ENCODE measurements around the gene TANC2.

The TANC2 gene

GRCh38 chr17:63015824-63016223 lies 49.8 kb downstream of the TANC2 start:
- H3K4me3 ChIP-seq (ENCODE audit: low read depth in 1 of 2, low read length in 2 of 2), result no peak overlapping the region

More at GRCh38 chr17:63015824-63016223, 49.8 kb downstream of the TANC2 start:
- H3K27ac ChIP-seq (ENCODE audit: low read depth, low read length), result no peak overlapping the region
- H3K36me3 ChIP-seq (ENCODE audit: insufficient read depth, low read length), result no peaks in the 10 kb centered on the region
- H3K9me3 ChIP-seq (ENCODE audit: low read length), result no peaks in the 10 kb centered on the region
- H3K4me1 ChIP-seq (ENCODE audit: insufficient read depth, low read length), result no peaks in the 10 kb centered on the region
- no peaks in the 10 kb centered on the region for H3K27me3 ChIP-seq (ENCODE audit: control insufficient read depth in 1 of 2, insufficient read depth in 2 of 2, low read length in 2 of 2)
- no peak overlapping the region for H3K9ac ChIP-seq (ENCODE audit: low read length)
